Measurements from ENCODE around the gene MTUS2.

The MTUS2 gene

GRCh38 chr13:28859069-28859468, 38.9 kb downstream of the MTUS2 start:
- DNase-seq (ENCODE audit: low read depth in 2 of 2): no peak

- DNase-seq (ENCODE audit: low read depth in 2 of 2): no peak
These were observed 39.6 kb downstream of the MTUS2 start for GRCh38 chr13:28859717-28860116.

- DNase-seq (ENCODE audit: low read depth in 2 of 2): no peak
These were observed 44.4 kb downstream of the MTUS2 start for GRCh38 chr13:28864544-28864943.

- no peak for DNase-seq (ENCODE audit: low read depth in 2 of 2)
These were observed 45.1 kb downstream of the MTUS2 start for GRCh38 chr13:28865149-28865744.

- DNase-seq (ENCODE audit: low read depth in 2 of 2): no peak
These were observed 45.8 kb downstream of the MTUS2 start for GRCh38 chr13:28865951-28866350.

- DNase-seq (ENCODE audit: low read depth in 2 of 2): no peak
These were observed 46.8 kb downstream of the MTUS2 start for GRCh38 chr13:28866932-28867331.

GRCh38 chr13:28867564-28867963, 47.4 kb downstream of the MTUS2 start:
- no peak for DNase-seq (ENCODE audit: low read depth in 2 of 2)

GRCh38 chr13:28872427-28873176, 52.5 kb downstream of the MTUS2 start:
- no peak for DNase-seq (ENCODE audit: low read depth in 2 of 2)

- DNase-seq (ENCODE audit: low read depth in 2 of 2): no peak
These were observed 55.9 kb downstream of the MTUS2 start for GRCh38 chr13:28875846-28876615.

GRCh38 chr13:28877408-28877807, 57.3 kb downstream of the MTUS2 start:
- DNase-seq (ENCODE audit: low read depth in 2 of 2): no peak

- no peak for DNase-seq (ENCODE audit: low read depth in 2 of 2)
These were observed 65.0 kb downstream of the MTUS2 start for GRCh38 chr13:28885181-28885580.

- DNase-seq (ENCODE audit: low read depth in 2 of 2): no peak
These were observed 69.1 kb downstream of the MTUS2 start for GRCh38 chr13:28889086-28889732.

- DNase-seq (ENCODE audit: low read depth in 2 of 2): no peak
These were observed 70.6 kb downstream of the MTUS2 start for GRCh38 chr13:28890712-28891111.

GRCh38 chr13:28918030-28918429, 97.9 kb downstream of the MTUS2 start:
- DNase-seq (ENCODE audit: low read depth in 2 of 2): no peak

GRCh38 chr13:28922341-28922740, 102.2 kb downstream of the MTUS2 start:
- no peak for DNase-seq (ENCODE audit: low read depth in 2 of 2)

GRCh38 chr13:28935104-28935503, 115.0 kb downstream of the MTUS2 start:
- DNase-seq (ENCODE audit: low read depth in 2 of 2): no peak

- DNase-seq (ENCODE audit: low read depth in 2 of 2): no peak
These were observed 122.8 kb downstream of the MTUS2 start for GRCh38 chr13:28942906-28943305.

- no peak for DNase-seq (ENCODE audit: low read depth in 2 of 2)
These were observed 133.7 kb downstream of the MTUS2 start for GRCh38 chr13:28953714-28954418.

GRCh38 chr13:28954419-28954725, 134.2 kb downstream of the MTUS2 start:
- DNase-seq (ENCODE audit: low read depth in 2 of 2): no peak

GRCh38 chr13:28954810-28955209, 134.7 kb downstream of the MTUS2 start:
- no peak for DNase-seq (ENCODE audit: low read depth in 2 of 2)

GRCh38 chr13:28955264-28955966, 135.3 kb downstream of the MTUS2 start:
- no peak for DNase-seq (ENCODE audit: low read depth in 2 of 2)
